Neural crest cell (in vitro differentiated cells): ENCODE data around the gene GMDS. TPM values are rescaled to one million over a fixed set of nuclear protein-coding genes. Genes with fewer than 3 reads are reported as not detected.

Experiments
- DNase-seq: peaks from one replicate; pipeline ENCODE4 v3.0.0; 2021; ENCODE audit warnings: low read depth, mixed read lengths, low spot score
- H3K27ac Mint-ChIP-seq: one replicate; pipeline ENCODE4 v1.8.0; 2021; ENCODE audit warnings: mild to moderate bottlenecking, mixed read lengths; ENCODE audit not compliant: unreplicated experiment
- H3K27me3 Mint-ChIP-seq: 2 replicates; pipeline ENCODE4 v1.8.0; 2021; ENCODE audit warnings: low read depth, mild to moderate bottlenecking, mixed read lengths
- H3K36me3 Mint-ChIP-seq: 2 replicates; pipeline ENCODE4 v1.8.0; 2021; ENCODE audit warnings: low read depth, mild to moderate bottlenecking, mixed read lengths
- H3K4me1 Mint-ChIP-seq: 2 replicates; pipeline ENCODE4 v1.8.0; 2021; ENCODE audit warnings: mixed read lengths
- H3K4me3 Mint-ChIP-seq: one replicate; pipeline ENCODE4 v1.8.0; 2021; ENCODE audit warnings: mild to moderate bottlenecking, mixed read lengths
- H3K9me3 Mint-ChIP-seq: 2 replicates; pipeline ENCODE4 v1.8.0; 2021; ENCODE audit warnings: mixed read lengths
- CTCF ChIP-seq: fragments of 200-600 bp; sonication (generic); conservative IDR thresholded peaks from 2 replicates; pipeline ENCODE4 v1.5.0; 2021; ENCODE audit warnings: antibody characterized with exemption, mild to moderate bottlenecking
- total RNA-seq: library from RNA; stranded (reverse); gene quantifications from 2 replicates; pipeline ENCODE4 v1.2.1, GENCODE V29; 2021

The GMDS gene
- total RNA-seq, 1 donor from 2014 or later: 16.1 TPM

GRCh38 chr6:2097464-2097863 is 147.9 kb downstream of the GMDS start:
- no peak overlapping the region for H3K4me3 Mint-ChIP-seq
- no peak for TF ChIP-seq CTCF
- DNase-seq: no peak
- H3K27me3 Mint-ChIP-seq: no peaks in the 10 kb centered on the region
- no peak overlapping the region for H3K27ac Mint-ChIP-seq
- H3K4me1 Mint-ChIP-seq: no peaks in the 10 kb centered on the region
- no peaks in the 10 kb centered on the region for H3K36me3 Mint-ChIP-seq
- no peaks in the 10 kb centered on the region for H3K9me3 Mint-ChIP-seq

GRCh38 chr6:2094642-2095041 is 150.8 kb downstream of the GMDS start:
- Mint-ChIP-seq H3K4me1 (no peaks in the 10 kb centered on the region), H3K4me3 (no peak overlapping the region)
- DNase-seq: no peak

GRCh38 chr6:2086326-2086965 is 159.0 kb downstream of the GMDS start:
- Mint-ChIP-seq H3K27ac (no peak overlapping the region), H3K9me3 (no peaks in the 10 kb centered on the region), H3K4me1 (peaks cover 6% of the 10 kb centered on the region), H3K4me3 (no peak overlapping the region), H3K36me3 (peaks cover under 1% of the 10 kb centered on the region), H3K27me3 (no peaks in the 10 kb centered on the region)
- no peak for DNase-seq
- no peak for TF ChIP-seq CTCF

More at GRCh38 chr6:2094642-2095041, 150.8 kb downstream of the GMDS start:
- no peak overlapping the region for H3K27ac Mint-ChIP-seq
- TF ChIP-seq CTCF: no peak
- no peaks in the 10 kb centered on the region for H3K27me3 Mint-ChIP-seq
- H3K9me3 Mint-ChIP-seq: no peaks in the 10 kb centered on the region
- H3K36me3 Mint-ChIP-seq: no peaks in the 10 kb centered on the region

GRCh38 chr6:2085657-2086056 is 159.7 kb downstream of the GMDS start:
- Mint-ChIP-seq H3K36me3 (peaks cover 2% of the 10 kb centered on the region), H3K27ac (no peak overlapping the region), H3K4me1 (peaks cover 6% of the 10 kb centered on the region), H3K27me3 (no peaks in the 10 kb centered on the region), H3K9me3 (no peaks in the 10 kb centered on the region), H3K4me3 (no peak overlapping the region)
- TF ChIP-seq CTCF: no peak
- DNase-seq: no peak

GRCh38 chr6:2081155-2082138 is 164.0 kb downstream of the GMDS start:
- H3K27ac Mint-ChIP-seq: no peak overlapping the region
- no peaks in the 10 kb centered on the region for H3K27me3 Mint-ChIP-seq
- TF ChIP-seq CTCF: no peak
- peaks cover 23% of the 10 kb centered on the region for H3K9me3 Mint-ChIP-seq
- no peak for DNase-seq
- H3K36me3 Mint-ChIP-seq: peaks cover 20% of the 10 kb centered on the region
- no peak overlapping the region for H3K4me3 Mint-ChIP-seq
- peaks cover 5% of the 10 kb centered on the region for H3K4me1 Mint-ChIP-seq
